Ureter (tissue), 1 donor: Measurements from ENCODE around the gene LRRC26. TPM values are rescaled to one million over a fixed set of nuclear protein-coding genes. Genes with fewer than 3 reads are reported as not detected.
A peak's percentile ranks its signal among the peaks of the same experiment; 100 is the strongest.

Experiments
- DNase-seq: peaks from one replicate; pipeline ENCODE4 v3.0.0-alpha.2; 2020; ENCODE audit warnings: low spot score
- total RNA-seq: library from RNA; stranded (reverse); gene quantifications from one replicate; pipeline ENCODE4 v1.2.4, GENCODE V29; 2023
- donor health status: DM: yes; HTN: yes; CAD: no.

The LRRC26 gene
- total RNA-seq, 1 donor from 2014 or later: not detected

DNA sequence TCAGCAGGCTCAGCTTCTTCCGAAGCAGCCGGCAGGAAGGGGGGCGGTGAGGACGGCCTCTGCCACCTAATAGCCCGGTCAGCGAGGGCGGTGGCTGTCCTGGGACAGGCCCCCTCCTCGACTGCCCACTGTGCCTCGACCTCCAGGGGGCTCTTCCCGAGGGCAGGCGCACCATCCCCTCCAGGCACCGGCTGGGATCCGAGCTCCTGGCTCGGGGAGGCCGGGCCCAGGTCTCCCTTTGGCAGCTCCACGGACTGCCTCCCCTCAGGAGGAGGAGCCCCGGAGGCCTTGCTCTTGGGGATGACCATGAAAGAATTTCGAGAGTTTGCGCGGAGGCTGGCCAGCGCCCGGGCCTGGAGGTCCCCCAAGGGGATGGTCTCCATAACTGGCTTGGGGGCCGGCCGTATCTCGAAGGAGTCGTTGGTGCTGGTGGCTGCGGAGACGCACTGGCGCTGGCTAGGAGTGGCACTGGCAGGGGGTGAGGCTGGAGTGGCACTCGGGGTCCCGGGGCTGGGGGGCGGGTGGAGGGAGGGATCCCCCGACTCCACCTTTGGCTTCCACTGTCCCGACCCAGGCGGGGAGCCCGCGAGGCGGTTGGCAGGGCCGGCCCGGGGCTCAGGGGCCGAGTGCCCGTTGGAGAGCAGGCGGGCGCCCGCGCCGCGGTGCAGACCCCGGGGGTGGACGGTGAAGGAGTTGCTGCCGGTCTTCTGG is 29.7 kb upstream of the LRRC26 start:
- DNase-seq: no peak

DNA sequence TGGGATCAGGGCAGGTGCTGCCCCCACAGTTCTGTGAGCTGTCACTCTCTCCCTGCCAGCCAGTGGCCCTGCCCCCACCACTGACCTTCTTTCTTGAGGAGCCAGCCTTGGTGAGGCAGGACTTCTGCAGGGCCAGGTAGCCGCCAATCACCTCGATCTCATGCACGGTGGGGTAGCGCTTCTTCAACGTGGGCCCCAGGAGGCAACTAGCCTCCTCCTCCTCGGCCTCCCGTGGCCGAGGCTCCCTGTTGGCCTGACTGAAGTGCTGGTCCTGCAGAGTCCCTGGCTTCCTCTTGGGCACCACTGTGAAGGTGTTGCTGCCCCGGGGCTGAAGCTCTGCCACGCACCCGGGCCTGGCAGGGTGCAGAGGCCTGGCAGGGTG is 29.0 kb upstream of the LRRC26 start:
- no peak for DNase-seq

DNA sequence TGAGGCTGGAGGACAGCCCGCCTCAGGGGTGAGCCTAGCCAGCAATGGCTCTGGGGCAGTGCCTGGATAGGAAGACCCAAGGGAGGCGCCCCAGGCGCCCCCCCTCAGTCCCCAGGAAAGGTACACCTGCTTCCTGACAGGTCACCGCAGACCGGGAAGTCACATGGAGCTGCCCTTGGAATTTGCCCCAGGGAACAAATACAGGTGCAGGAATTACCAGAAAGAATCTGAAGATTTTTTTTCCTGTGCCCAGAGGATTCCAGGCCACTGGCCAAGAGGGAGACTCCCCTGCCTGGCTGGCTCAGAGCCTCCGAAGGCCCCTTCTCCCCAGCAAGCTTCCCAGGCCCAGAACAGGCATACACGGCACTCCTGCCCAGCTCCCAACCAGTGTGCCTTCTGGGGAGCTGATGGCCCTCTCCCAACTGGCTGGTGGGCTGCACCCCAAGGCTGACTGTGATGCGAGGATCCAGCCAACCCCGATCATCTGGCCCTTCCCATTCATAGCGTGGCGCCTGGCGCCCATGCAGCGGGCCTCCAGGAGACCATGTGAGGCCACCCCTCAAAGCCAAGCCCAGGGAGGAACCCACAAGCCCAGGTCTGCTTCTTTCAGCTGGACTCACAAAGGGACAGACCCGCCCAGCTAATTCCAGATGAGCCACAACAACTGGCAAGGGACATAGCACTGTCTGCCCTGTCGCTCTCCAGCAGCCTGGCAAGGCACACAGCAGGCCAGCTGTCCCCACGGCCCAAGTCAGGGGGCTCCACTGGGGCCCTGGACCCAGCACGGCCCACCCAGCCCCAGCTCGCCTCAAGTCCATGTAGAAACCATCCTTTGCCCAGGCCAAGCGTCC is 28.4 kb upstream of the LRRC26 start:
- DNase-seq: no peak

DNA sequence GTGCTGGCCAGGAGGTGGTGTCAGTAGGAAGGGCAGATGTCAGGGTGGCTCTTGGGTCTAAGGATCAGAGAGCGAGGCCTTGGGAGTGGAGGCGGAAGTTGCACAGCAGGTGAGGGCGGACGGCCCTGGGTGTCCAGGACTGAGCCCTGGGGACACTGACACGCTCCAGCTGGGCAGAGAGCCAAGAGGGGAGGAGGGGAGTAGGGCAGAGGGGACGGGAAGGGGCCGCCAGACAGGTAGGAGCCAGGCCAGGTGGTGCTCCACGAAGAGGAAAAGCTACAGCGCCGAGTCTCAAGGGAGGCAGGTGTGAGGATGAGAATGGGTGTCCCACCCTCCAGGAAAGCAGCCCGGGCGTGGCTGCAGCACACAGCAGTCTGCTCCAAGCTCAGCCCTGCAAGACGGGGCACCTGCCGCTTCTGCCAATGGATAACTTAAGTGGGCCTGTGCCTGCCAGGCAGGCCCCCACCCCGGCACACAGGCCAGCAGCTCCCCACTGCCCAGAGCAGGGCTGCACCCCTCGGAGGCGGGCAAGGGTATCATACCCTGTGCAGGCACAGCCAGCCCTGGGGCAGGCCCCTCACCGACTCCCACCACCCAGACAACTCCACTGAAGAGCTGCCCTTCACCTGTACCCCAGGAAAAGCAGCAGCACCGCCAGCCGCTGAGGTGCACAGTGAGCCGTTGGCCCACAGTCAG is 25.8 kb upstream of the LRRC26 start:
- DNase-seq: peak; percentile 78

DNA sequence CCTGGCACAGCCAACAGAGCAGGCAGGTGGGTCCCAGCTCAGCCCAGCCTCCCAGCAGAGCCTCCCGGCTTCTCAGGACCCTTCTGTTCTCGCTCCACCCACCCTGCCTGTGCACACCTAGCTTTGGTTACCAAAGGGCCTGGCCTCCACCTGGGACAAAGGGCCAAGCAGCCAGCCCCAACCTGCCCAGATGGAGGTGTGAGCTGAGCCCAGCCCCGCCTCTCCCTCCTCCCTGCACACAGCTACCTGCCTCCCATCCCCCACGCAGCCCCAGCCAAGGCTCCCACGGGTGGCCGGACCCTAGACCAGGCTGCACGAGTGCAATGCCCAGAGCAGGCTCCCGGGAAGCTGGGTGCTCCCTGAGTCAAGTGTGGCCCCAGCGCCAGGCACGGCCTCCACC is 25.1 kb upstream of the LRRC26 start:
- peak; percentile 85 for DNase-seq

DNA sequence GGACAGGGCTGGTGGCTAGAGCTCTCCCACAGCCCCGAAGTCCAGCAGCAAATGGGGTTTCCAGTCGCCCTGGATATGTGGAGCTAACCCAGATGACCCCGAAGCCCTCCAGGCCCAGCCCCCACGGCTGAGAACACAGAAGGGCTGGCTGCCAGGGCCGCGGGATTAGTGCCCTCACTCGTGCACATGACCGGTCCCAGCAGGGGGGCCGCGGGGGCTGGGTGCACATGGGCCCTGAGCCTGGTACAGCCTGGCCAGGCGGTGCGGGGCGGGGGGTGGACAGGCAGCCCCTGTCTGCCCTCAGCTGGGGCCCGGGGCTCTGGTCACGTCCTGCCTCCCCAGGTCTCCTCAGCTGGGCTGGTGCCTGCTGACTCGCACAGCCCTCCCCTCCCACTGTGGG is 24.5 kb upstream of the LRRC26 start:
- no peak for DNase-seq

DNA sequence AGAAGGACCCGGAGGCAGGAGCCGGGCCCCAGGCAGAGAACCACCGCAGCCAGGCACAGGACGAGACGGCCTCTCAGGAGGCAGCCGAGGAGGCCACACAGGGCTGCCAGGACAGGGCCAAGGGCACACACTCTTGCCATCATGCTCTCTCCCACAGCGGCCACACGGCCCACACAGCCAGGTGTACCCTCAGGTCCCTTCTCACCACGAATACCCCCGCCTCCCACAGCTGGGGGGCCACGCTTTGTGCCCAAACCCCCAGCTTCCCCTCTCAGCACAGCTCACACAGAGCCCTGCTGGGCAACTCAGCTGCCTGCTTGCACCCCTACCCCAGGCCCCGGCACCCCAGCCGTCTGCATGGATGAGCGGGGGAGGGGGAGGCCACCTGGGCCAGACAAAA is 23.9 kb upstream of the LRRC26 start:
- DNase-seq: no peak

DNA sequence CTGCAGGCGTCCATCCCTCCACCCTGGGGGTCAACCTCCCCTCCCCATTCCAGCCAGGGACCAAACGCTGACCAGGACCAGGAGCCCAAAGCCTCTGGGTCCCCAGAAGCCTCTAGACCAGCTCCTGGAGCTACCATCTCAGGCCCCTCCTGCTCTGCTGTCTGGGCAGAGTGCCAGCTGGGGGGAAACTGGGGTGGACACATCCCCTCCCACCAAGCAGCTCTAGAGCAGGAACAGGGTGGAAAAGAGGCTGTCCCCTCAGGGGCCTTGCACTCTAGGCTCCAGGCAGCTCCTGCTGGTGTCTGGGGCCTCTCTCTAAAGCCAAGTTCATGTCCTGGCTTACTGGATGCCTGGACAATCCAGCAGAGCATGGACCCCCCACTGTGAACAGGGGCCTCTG is 23.0 kb upstream of the LRRC26 start:
- no peak for DNase-seq

DNA sequence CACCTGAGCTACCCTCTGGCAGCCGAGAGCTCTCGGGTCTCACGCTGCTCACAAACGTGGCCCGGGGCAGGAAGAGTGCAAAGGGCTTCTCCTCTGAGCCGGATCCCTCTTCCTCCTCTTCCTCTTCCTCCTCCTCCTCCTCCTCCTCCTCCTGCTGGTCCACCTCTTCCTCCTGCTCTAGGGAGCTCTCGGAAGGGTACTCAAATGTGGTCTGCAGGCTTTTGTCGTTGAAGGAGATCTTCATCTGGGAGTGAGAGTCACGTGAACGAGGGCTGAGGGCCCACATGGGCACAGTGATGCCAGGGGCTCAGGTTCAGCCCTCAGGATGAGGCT is 22.6 kb upstream of the LRRC26 start:
- DNase-seq: no peak

DNA sequence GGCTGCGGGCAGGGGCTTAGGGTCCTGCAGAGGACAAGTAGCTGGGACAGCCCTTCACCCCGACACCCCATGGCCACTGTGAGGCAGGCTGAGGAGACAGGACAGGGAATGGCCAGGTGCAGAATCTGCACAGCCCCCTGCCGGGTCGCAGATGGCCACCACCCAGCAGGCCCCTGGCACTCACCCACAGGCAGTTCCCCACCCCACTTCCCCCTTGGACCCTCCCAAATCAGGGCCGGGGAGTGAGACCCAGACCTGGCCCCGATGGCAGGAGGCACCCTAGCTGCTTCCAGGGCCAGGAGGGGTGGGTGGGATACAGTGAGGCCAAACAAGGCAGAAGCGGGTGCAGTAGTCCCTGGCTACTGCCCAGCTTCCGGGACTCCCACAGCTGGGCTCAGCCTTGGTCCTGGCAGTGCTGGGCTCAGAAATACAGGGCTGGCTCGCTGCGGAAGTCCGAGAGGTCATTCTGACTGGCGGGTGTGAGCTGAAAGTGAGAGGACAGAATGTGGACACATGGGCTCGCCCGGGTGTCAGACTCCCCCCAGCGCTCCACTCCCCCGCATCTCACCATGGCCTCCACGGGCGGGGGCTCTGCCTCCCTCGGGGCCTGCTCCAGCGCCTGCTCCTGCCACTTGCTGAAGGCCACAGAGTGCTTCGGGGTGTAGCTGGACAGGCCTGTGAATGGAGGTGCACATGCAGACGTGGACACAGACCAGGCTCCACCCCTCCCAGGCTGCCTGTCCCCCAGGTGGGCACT is 22.0 kb upstream of the LRRC26 start:
- DNase-seq: no peak

DNA sequence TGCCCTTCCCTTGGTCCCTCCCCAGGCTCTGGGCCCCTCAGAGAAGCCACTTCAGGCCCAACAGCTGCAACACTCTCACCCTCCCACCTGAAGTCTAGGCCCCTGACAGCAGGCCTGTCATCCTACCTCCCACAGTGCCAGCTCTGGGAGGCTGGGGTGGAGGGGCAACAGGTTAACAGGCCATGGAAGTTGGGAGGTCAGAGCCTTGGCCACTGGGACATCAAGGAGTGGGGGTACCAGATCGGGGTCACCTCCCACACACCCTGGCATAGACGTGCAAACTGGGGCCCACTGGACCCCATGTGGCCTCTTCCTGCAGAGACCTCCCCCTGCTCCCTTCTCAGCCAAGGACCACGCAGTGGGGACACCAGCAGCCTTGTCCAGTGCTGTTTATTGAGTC is 21.4 kb upstream of the LRRC26 start:
- no peak for DNase-seq

DNA sequence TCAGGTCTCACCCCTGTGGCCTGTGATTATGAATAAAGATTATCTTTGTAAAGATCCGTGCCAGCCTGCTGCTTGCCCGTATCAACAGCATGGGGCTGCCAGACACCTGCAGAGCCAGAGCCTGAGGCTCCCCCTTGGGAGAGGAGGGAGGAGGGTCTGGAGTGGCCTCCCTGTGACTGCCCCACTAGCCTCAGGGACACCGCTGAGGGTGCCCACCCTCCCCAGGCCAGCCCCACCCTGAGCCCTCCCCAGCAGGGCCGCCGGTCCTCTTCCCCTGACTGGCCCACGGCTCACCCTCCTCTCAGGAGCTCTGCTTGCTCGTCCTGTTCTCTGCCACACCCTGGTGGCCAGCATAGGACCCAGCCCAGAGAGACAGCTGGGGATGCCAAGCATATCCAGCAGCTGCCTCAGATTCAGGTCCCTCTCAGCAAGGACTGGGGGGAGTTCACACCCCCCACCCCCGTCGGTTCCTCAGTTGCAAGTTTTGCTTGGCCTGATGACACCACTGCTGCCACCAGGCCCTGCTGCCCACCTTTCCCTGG is 20.5 kb upstream of the LRRC26 start:
- no peak for DNase-seq

DNA sequence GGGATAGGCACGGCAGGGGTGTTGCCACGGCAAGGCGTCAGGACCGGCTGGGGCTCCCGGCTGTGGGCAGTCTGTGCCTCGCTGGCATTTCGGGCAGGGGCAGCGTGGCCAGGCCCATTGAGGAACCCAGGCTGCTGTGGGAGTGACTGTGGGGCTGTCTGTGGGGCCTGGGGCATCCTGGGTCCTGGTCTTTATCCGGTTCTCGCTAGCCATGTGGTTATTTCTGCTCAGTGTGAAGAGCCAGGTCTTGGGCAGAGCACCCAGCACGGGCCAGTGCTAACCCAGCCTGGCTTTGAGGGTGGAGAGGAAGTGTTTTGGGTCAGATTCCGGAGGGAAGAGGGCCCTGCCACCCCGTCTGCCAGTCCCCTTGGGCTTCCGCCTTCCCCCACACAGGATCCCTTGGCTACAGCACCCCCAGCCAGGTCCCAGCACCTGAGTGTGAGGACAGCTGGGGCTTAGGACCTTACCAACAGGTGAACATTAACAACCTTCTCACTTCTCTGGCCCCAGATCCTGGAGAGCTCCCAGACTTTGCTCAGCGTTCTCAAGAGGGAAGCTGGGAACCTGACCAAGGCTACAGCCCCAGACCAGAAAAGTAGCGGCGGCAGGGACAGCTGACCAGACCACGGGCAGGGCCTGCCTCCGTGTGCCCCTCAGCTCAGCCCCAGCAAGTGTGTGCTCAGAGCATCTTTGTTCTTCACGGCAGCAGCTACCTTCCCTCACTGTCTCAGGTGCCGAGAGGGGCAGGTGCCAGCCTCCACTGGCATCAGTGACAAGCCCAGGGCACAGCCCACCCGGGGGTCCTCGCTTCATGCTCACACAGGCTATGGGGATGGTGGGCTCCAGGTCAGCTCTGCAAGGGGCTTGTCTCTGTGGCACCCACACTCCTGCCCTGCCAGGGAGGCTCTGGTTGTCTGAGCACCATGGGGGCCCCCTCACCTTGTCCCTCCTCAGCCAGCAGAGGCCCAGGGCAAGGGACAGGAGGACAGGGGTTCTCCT is 19.7 kb upstream of the LRRC26 start:
- no peak for DNase-seq

DNA sequence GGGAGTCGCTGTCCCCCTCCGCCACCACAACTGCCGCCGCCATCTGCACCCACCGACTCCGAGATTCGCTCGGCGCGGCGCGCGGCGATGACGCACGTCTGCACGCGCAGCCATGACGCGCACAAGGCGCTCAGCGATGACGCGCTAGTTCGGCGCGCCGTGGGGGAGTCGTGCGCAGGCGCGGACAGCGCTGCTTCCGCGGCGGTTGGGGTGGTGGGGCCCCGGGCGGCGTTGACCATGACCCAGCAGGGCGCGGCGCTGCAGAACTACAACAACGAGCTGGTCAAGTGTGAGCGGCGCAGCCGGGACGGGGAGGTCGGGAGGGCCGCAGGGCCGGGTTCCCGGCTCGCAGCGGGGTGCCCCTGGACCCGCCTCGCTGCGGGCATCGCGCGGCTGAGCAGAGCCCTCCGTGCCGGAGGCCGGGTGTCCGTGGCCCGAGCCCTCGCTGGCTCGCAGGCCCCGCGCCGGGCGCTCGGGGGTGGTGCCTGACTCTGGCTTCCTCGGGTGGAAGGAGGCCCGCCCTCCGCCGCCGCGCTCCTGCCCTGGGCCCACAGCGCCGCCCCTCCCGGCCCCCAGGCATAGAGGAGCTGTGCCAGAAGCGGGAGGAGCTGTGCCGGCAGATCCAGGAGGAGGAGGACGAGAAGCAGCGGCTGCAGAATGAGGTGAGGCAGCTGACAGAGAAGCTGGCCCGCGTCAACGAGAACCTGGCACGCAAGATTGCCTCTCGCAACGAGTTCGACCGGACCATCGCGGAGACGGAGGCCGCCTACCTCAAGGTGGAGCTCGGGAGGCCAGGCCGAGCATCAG is 18.8 kb upstream of the LRRC26 start, which contains the start of the genes ANAPC2 and SSNA1:
Gene ANAPC2 (minus strand): TSS at position 71 of the 807 bp plus-strand sequence. CDS start 28 bp downstream, at position 43.
Gene SSNA1 (plus strand): TSS at position 187 of the 807 bp plus-strand sequence. CDS start 51 bp downstream, at position 238.
- peak; percentile 94 for DNase-seq

DNA sequence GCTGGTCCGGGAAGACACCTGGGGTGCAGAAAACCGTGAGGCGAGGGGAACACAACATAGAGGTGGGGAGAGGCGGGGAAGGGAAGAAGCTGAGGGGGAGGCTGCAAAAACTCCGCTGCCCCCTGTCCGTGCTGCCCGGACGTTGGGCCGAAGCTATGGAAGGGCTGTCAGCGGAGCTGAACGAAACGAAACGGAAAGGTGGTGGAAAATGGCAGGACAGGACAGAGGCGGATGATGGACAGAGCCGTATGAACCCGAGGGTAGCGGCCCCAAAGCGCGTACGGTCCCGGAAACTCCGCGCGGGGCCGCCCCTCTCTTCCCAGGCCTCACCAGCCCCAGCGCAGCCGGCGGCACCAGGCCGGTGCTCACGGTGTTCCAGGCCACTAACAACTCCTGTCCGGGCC is 18.2 kb upstream of the LRRC26 start:
- no peak for DNase-seq

DNA sequence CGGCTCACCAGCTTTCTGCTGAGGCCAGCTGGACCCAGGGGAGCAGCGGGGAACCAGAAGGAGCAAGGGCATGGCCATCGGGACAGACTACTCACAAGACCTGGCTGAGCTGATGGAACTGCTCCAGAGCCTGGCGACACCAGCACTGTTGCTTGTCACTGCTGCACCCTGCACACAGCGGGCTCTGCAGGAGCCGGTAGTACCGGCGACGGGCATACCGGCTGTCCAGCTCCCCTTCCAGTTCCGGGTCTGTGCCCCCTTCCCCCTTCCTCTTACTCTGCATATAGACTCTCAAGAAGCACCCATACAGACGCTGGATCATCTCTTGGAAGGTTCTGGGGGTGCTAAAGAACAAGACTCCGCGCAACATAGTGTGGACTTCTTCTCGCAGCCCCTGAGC is 17.5 kb upstream of the LRRC26 start:
- DNase-seq: no peak

DNA sequence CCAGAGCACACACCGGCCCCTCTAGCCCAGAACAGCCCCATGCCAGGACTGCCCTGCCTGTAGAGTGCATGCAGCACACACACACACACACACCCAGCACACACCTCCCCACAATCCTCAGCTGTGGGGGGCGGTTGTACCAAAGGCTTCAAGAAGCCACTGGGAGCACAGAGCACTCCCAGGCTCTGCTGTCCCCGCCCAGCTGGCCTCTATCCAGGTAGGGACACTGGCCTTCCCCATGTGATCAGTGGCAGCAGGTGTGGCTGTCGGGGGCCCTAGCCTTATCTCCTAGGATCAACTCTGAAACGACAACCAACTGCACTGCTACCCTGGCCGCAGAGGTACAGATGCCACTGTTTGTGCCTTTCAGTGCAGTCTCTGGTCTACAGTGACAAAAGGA is 16.5 kb upstream of the LRRC26 start:
- DNase-seq: no peak

DNA sequence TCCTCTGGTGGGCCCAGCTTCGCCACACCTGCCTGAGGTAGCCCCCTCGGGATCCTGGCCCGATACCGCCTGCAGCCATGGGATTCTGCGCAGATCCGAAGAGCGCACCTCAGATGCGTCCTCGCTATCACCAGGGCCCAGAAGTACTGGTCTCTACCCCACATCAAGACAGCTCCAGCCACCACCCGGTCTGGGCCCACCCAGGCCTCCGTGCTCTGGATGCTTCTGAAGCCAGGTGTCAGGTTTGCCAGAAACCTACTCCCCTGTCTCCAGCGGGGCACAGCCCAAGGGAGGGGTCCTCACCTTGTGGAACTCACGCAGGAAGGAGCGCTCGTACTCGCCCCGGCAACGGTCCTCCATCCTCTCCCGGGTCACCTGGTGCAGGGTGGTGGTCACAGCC is 16.1 kb upstream of the LRRC26 start:
- DNase-seq: no peak

DNA sequence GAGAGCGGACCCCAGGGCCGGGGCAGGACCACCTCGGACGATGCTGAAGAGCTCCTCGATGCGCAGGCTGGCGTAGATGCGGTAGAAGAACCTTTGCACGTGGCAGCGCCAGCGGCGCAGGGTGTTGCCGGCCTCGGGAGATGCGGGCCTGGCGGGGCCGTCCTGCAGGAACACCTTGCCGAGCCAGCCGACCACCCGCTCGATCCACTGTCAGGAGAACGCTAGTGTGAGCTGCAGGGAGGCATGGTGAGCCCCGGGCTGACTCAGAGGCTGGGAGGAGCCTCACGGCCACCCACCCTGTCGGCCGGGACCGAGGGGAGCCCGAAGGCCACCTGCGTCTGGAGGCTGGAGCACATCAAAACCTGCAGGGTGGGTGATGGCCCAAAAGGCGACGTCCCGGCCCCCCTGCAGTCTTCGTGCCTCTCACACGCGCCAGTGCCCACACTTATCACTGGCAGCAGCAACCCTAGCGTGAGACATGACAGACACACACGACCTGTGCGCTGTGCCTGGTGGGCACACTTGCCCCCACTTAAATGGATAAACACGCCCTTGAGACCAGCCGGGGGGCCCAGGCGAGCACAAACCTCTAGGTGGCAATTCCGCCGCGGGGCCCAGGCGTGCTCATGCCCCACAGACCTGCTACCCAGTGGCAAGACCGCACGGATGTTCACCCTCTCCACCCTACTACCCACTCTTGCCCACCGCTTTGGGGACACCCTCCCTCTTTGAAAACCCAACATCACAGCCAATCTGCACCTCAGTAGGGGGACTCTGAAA is 15.2 kb upstream of the LRRC26 start:
- DNase-seq: no peak
